Measurements from ENCODE around the gene INS. TPM values are rescaled to one million over a fixed set of nuclear protein-coding genes. Genes with fewer than 3 reads are reported as not detected.

The INS gene
- total RNA-seq, 1 experiment from 2014 or later, result not detected

- Histone ChIP-seq H3K9me3 (ENCODE audit: control insufficient read depth, low read depth, low read length) (no peaks in the 10 kb centered on the region), H3T11ph (ENCODE audit: low read length) (no peak overlapping the region), H4K5ac (ENCODE audit: insufficient read length, low read depth, low read length) (no peak overlapping the region), H3K18ac (ENCODE audit: insufficient read length, low read depth, low read length) (no peak overlapping the region), H4K20me1 (ENCODE audit: control insufficient read depth, insufficient read depth, insufficient read length) (no peaks in the 10 kb centered on the region), H2BK15ac (ENCODE audit: low read depth, low read length) (no peak overlapping the region), H2BK12ac (ENCODE audit: insufficient read length, low read depth, low read length) (no peak overlapping the region), H2BK5ac (ENCODE audit: insufficient read length, low read length) (no peak overlapping the region), H3K79me2 (ENCODE audit: insufficient read depth, low read length) (no peaks in the 10 kb centered on the region), H3K79me1 (ENCODE audit: insufficient read depth, low read depth, low read length, poor library complexity, severe bottlenecking) (no peaks in the 10 kb centered on the region), H4K91ac (ENCODE audit: insufficient read length, low read depth, low read length) (no peak overlapping the region), H3K9ac (ENCODE audit: extremely low read depth, insufficient read length, low read length) (no peak overlapping the region), H3K14ac (ENCODE audit: insufficient read depth, low read length) (no peak overlapping the region), H2BK120ac (ENCODE audit: low read depth, low read length, poor library complexity, severe bottlenecking) (no peak overlapping the region), H3K23me2 (ENCODE audit: insufficient read length, low read depth, low read length, poor library complexity, severe bottlenecking) (no peaks in the 10 kb centered on the region), H3K4ac (ENCODE audit: low read depth, low read length) (no peak overlapping the region), H3K56ac (ENCODE audit: insufficient read length, low read depth, low read length) (no peak overlapping the region), H2AFZ (ENCODE audit: low read length) (no peak overlapping the region), H2BK20ac (ENCODE audit: low read depth, low read length, poor library complexity, severe bottlenecking) (no peak overlapping the region), H3K4me2 (ENCODE audit: insufficient read depth, insufficient read length, low read length) (no peak overlapping the region), H3K27ac (ENCODE audit: insufficient read length, low read depth, low read length) (no peak overlapping the region), H2AK5ac (ENCODE audit: insufficient read length, low read length) (no peak overlapping the region), H3K23ac (ENCODE audit: insufficient read length, low read depth, low read length) (no peak overlapping the region), H3K4me1 (ENCODE audit: insufficient read depth, low read length) (no peaks in the 10 kb centered on the region), H3K27me3 (ENCODE audit: insufficient read depth, low read length) (no peaks in the 10 kb centered on the region), H4K8ac (replicated peaks; ENCODE audit: insufficient read length, low read depth, low read length) (no peak overlapping the region)
- Mint-ChIP-seq H3K27ac (no peak overlapping the region), H3K9me3 (no peaks in the 10 kb centered on the region), H3K4me1 (no peaks in the 10 kb centered on the region; a peak in 1 of 4 replicates), H3K36me3 (ENCODE audit: insufficient read depth in 1 of 3, low read depth in 3 of 3) (no peaks in the 10 kb centered on the region), H3K4me3 (no peak overlapping the region), H3K27me3 (ENCODE audit: low read depth) (peaks cover 34% of the 10 kb centered on the region)
- no peak for DNase-seq
- no peak for TF ChIP-seq CTCF (conservative IDR thresholded peaks at IDR 0.05)
- no CpG with 5 or more reads among the region's 28 CpGs for WGBS (ENCODE audit: extremely low coverage, insufficient read length, low lambda C conversion rate)
Measured at GRCh38 chr11:2197771-2198520, 36.9 kb upstream of the INS start.

Measured in H9 (cell line).